Left ventricle myocardium inferior (tissue), 1 donor: ENCODE measurements around the gene KDM3A. TPM values are rescaled to one million over a fixed set of nuclear protein-coding genes. Genes with fewer than 3 reads are reported as not detected.
A peak's percentile ranks its signal among the peaks of the same experiment; 100 is the strongest.
"Not testable (repeated sequence)": the region's sequence is repeated elsewhere in the genome, so short reads cannot be mapped to it uniquely, and the experiment has no call there.

Experiments used
- DNase-seq: peaks from one replicate; pipeline ENCODE4 v3.0.0-alpha.2; 2020
- H3K27ac ChIP-seq: fragments of 200-600 bp; replicated peaks from 2 replicates; pipeline ENCODE4 v1.8.0; 2021
- H3K27me3 ChIP-seq: fragments of 200-600 bp; 2 replicates; pipeline ENCODE4 v1.8.0; 2021; ENCODE audit warnings: low read depth
- H3K36me3 ChIP-seq: fragments of 200-600 bp; 2 replicates; pipeline ENCODE4 v1.8.0; 2021
- H3K4me1 ChIP-seq: fragments of 200-600 bp; 2 replicates; pipeline ENCODE4 v1.8.0; 2021
- H3K4me3 ChIP-seq: fragments of 200-600 bp; 2 replicates; pipeline ENCODE4 v1.8.0; 2021; ENCODE audit warnings: mild to moderate bottlenecking, moderate library complexity
- H3K9me3 ChIP-seq: fragments of 200-600 bp; replicated peaks from 2 replicates; pipeline ENCODE4 v1.8.0; 2021
- CTCF ChIP-seq: fragments of 200-600 bp; IDR thresholded peaks from 2 replicates; pipeline ENCODE4 v1.8.0; 2021; ENCODE audit warnings: antibody characterized with exemption, mild to moderate bottlenecking, borderline replicate concordance
- intact Hi-C: fragments of 100-400 bp; cut with micrococcal nuclease; formaldehyde crosslinking; loops from one replicate; pipeline ENCODE4 v1.11.0; 2022
- total RNA-seq: library from RNA; stranded (reverse); fragmentation: NEBNext Ultra II Directional; extraction: Animal tissue kit (Norgen Biotek cat#: 25700); gene quantifications from one replicate; pipeline ENCODE4 v1.2.1, GENCODE V29; 2021
- donor health status: DM: no; HTN: yes; CAD: no; lungs with severe emphysema.

The KDM3A gene
- total RNA-seq, 1 donor from 2014 or later = 36.2 TPM

- no peaks in the 10 kb centered on the region for H3K9me3 ChIP-seq
- no peak for TF ChIP-seq CTCF
- peaks cover 44% of the 10 kb centered on the region for H3K4me1 ChIP-seq
- peak overlapping the region; percentile 9 for H3K27ac ChIP-seq
- no peak for DNase-seq
- H3K27me3 ChIP-seq = no peaks in the 10 kb centered on the region
- intact Hi-C loops = no loop called here
- no peak overlapping the region for H3K4me3 ChIP-seq
- peaks cover 100% of the 10 kb centered on the region for H3K36me3 ChIP-seq
Measured at GRCh38 chr2:86488561-86489250, 47.5 kb downstream of the KDM3A start.

DNA sequence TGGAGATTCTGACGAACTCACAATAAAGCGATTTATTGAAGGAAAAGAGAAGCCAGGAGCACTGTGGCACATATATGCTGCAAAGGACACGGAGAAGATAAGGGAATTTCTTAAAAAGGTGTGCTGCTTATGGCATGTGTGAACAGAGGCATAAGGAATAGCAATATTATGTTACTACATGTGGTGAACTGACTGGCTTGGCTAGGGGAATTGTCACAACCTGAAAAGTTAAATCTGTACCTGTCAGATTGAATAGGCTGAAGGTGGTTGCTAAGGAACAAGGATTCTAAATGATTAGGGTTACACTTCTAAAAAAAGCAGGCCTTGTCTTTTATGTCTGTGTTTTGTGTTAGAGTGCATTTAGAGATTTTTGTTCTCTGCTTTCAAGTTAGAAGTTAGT lies 48.4 kb downstream of the KDM3A start:
- no peak for DNase-seq
- no peaks in the 10 kb centered on the region for H3K9me3 ChIP-seq
- no peaks in the 10 kb centered on the region for H3K27me3 ChIP-seq
- H3K4me3 ChIP-seq = no peak overlapping the region
- H3K36me3 ChIP-seq = peaks cover 100% of the 10 kb centered on the region
- peak overlapping the region; percentile 64 for H3K27ac ChIP-seq
- intact Hi-C loops = no loop called here
- peaks cover 41% of the 10 kb centered on the region for H3K4me1 ChIP-seq
- no peak for TF ChIP-seq CTCF

DNA sequence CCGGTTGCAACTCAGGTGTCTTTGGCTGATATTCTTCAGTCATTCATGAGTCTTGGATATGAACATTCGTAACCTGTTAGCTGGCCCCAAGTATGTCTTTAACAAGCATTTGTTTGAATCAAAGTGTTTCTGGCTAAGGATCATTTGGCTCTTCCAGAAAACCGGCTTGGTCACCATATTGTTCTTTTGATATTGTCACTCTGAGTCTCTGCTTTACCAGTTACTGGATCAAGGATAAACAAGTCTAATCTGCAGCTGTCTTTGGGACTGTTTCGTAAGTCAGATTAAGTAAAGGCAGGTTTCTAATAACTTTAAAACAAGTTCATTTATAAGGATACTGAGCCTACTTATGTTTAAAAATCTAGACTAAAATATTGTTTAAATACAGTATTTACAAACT lies 49.1 kb downstream of the KDM3A start:
- peaks cover 100% of the 10 kb centered on the region for H3K36me3 ChIP-seq
- intact Hi-C loops = no loop called here
- no peaks in the 10 kb centered on the region for H3K27me3 ChIP-seq
- TF ChIP-seq CTCF = no peak
- peaks cover 41% of the 10 kb centered on the region for H3K4me1 ChIP-seq
- H3K9me3 ChIP-seq = no peaks in the 10 kb centered on the region
- H3K27ac ChIP-seq = peak overlapping the region; percentile 64
- DNase-seq = no peak
- H3K4me3 ChIP-seq = no peak overlapping the region

DNA sequence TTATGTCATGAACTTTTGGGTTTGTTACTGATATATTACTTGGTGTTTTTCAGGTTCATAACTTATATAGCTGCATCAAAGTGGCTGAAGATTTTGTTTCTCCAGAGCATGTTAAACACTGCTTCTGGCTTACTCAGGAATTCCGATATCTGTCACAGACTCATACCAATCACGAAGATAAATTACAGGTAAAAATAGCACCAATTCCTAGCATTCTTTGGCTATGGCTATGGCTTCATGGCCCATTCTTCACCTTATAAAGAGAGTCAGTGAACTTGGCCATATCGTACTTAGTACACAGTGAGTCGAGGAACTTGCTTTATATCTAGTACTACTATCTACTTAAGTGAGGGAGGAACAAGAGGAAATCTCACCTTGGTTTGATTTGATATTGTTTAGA lies 49.9 kb downstream of the KDM3A start:
- Histone ChIP-seq H3K27ac (peak overlapping the region; percentile 64), H3K36me3 (peaks cover 98% of the 10 kb centered on the region), H3K4me3 (no peak overlapping the region), H3K4me1 (peaks cover 41% of the 10 kb centered on the region), H3K9me3 (no peaks in the 10 kb centered on the region), H3K27me3 (no peaks in the 10 kb centered on the region)
- DNase-seq = no peak
- no peak for TF ChIP-seq CTCF
- intact Hi-C loops = no loop called here

GRCh38 chr2:86492048-86492453 lies 50.9 kb downstream of the KDM3A start:
- no peak for DNase-seq
- H3K4me1 ChIP-seq = peaks cover 45% of the 10 kb centered on the region
- no peaks in the 10 kb centered on the region for H3K27me3 ChIP-seq
- H3K27ac ChIP-seq = peak overlapping the region; percentile 64
- H3K36me3 ChIP-seq = peaks cover 98% of the 10 kb centered on the region
- H3K9me3 ChIP-seq = no peaks in the 10 kb centered on the region
- TF ChIP-seq CTCF = no peak
- H3K4me3 ChIP-seq = no peak overlapping the region
- intact Hi-C loops = no loop called here

- H3K27me3 ChIP-seq, H3K9me3 ChIP-seq, intact Hi-C loops, H3K4me3 ChIP-seq, H3K27ac ChIP-seq, DNase-seq: not testable (repeated sequence)
- H3K36me3 ChIP-seq = peaks cover 98% of the 10 kb centered on the region
- H3K4me1 ChIP-seq = peaks cover 24% of the 10 kb centered on the region
Measured at GRCh38 chr2:86496391-86496790, 55.2 kb downstream of the KDM3A start.
